H1 (cell line): ENCODE measurements around the gene POFUT2. TPM values are rescaled to one million over a fixed set of nuclear protein-coding genes. Genes with fewer than 3 reads are reported as not detected.

Experiments used
- CTCF ChIA-PET: fragments of 300-600 bp; sonication (Branson Sonifier 250); formaldehyde crosslinking; loops from one replicate; lab custom pipeline; 2021; ENCODE audit not compliant: partially characterized antibody; lab: Charles Lee
- POLR2A ChIA-PET: fragments of 300-600 bp; sonication (Branson Sonifier 250); formaldehyde crosslinking; loops from one replicate; lab custom pipeline; 2021; ENCODE audit warnings: inconsistent platforms; ENCODE audit not compliant: partially characterized antibody; lab: Charles Lee
- DNase-seq, 2 experiments: peaks; one replicate each; pipeline versions ENCODE4 v3.0.0 to v3.0.0-alpha.2; 2010 to 2022; ENCODE audit warnings: low spot score in 2 of 2, low read depth in 1 of 2, mixed read lengths in 1 of 2
- FAIRE-seq: peaks from 2 replicates; lab custom pipeline; 2011; peaks lifted over from hg19 to GRCh38; lab: Jason Lieb, UNC
- H2AFZ ChIP-seq: 2 replicates; pipeline ENCODE4 v1.8.1; 2012; ENCODE audit warnings: low read length, inconsistent platforms
- H2AK5ac ChIP-seq: 2 replicates; pipeline ENCODE4 v1.6.1; 2013; ENCODE audit warnings: low read depth, low read length
- H2BK120ac ChIP-seq: replicated peaks from 2 replicates; pipeline ENCODE3; 2013; ENCODE audit warnings: low read depth, low read length, inconsistent platforms
- H2BK12ac ChIP-seq: 2 replicates; pipeline ENCODE4 v1.6.1; 2013; ENCODE audit warnings: low read depth, low read length
- H2BK15ac ChIP-seq: 2 replicates; pipeline ENCODE4 v1.6.1; 2013; ENCODE audit warnings: low read length
- H2BK20ac ChIP-seq: 2 replicates; pipeline ENCODE4 v1.6.1; 2013; ENCODE audit warnings: low read length
- H2BK5ac ChIP-seq: 2 replicates; pipeline ENCODE4 v1.6.1; 2013; ENCODE audit warnings: low read depth, low read length
- H3K14ac ChIP-seq: 2 replicates; pipeline ENCODE4 v1.6.1; 2013; ENCODE audit warnings: inconsistent platforms; ENCODE audit not compliant: insufficient read length
- H3K18ac ChIP-seq: 2 replicates; pipeline ENCODE4 v1.6.1; 2013; ENCODE audit warnings: low read length; ENCODE audit errors: extremely low read depth
- H3K23ac ChIP-seq: 2 replicates; pipeline ENCODE4 v1.6.1; 2013; ENCODE audit warnings: inconsistent platforms; ENCODE audit not compliant: insufficient read length
- H3K23me2 ChIP-seq: 2 replicates; pipeline ENCODE4 v1.6.1; 2013; ENCODE audit warnings: low read depth, low read length
- H3K27ac ChIP-seq: 2 replicates; pipeline ENCODE4 v1.6.1; 2011; ENCODE audit warnings: low read depth, low read length, inconsistent platforms
- H3K27me3 ChIP-seq, 4 experiments: replicated peaks in 1 of 4; 1 replicate in 1 of 4; 2 replicates in 3 of 4; pipeline versions ENCODE4 v1.6.1 to v1.8.1; 2011 to 2013; ENCODE audit warnings: low read length in 3 of 4, mild to moderate bottlenecking in 3 of 4, inconsistent platforms in 2 of 4, mixed read lengths in 2 of 4, moderate library complexity in 1 of 4; ENCODE audit not compliant: control insufficient read depth in 3 of 4, insufficient read depth in 3 of 4; ENCODE audit errors: extremely low read depth in 1 of 4
- H3K36me3 ChIP-seq, 4 experiments: 2 replicates each; pipeline versions ENCODE4 v1.6.1 to v1.8.1; 2011 to 2013; ENCODE audit warnings: mild to moderate bottlenecking in 4 of 4, low read length in 3 of 4, moderate library complexity in 2 of 4, control low read depth in 1 of 4, inconsistent platforms in 1 of 4; ENCODE audit not compliant: insufficient read depth in 4 of 4, control insufficient read depth in 2 of 4
- H3K4ac ChIP-seq: replicated peaks from 2 replicates; pipeline ENCODE3; 2013; ENCODE audit warnings: low read length, low read depth, mixed read lengths, inconsistent platforms; ENCODE audit not compliant: insufficient read length
- H3K4me1 ChIP-seq, 4 experiments: replicated peaks in 1 of 4; 1 replicate in 1 of 4; 2 replicates in 3 of 4; pipeline versions ENCODE4 v1.6.1 to v1.8.1; 2011 to 2013; ENCODE audit warnings: low read length in 3 of 4, inconsistent platforms in 2 of 4, mixed read lengths in 1 of 4; ENCODE audit not compliant: insufficient read depth in 4 of 4, control insufficient read depth in 3 of 4
- H3K4me2 ChIP-seq, 2 experiments: 2 replicates each; pipeline versions ENCODE4 v1.6.1 to v1.8.1; 2011 to 2013; ENCODE audit warnings: low read depth in 2 of 2, low read length in 2 of 2, control low read depth in 1 of 2, inconsistent platforms in 1 of 2, mild to moderate bottlenecking in 1 of 2; ENCODE audit not compliant: insufficient read depth in 1 of 2
- H3K4me3 ChIP-seq, 4 experiments: fragments of 200-600, 300-600 bp in 1 of 4; sonication (generic), shearing (Covaris generic), sonication (Bioruptor Twin) in 1 of 4; 2 replicates each; pipeline versions ENCODE4 v1.5.1 to v1.8.1; 2011 to 2016; ENCODE audit warnings: low read length in 4 of 4, low read depth in 3 of 4, control low read depth in 2 of 4, inconsistent platforms in 2 of 4, mild to moderate bottlenecking in 2 of 4, mixed read lengths in 1 of 4, moderate library complexity in 1 of 4; ENCODE audit not compliant: insufficient read depth in 2 of 4; ENCODE audit errors: extremely low read depth in 1 of 4
- H3K56ac ChIP-seq: replicated peaks from 2 replicates; pipeline ENCODE3; 2013; ENCODE audit warnings: low read depth, mild to moderate bottlenecking, mixed read lengths, low read length, inconsistent platforms; ENCODE audit not compliant: insufficient read length
- H3K79me1 ChIP-seq: 2 replicates; pipeline ENCODE4 v1.6.1; 2013; ENCODE audit warnings: low read depth, low read length, control low read depth
- H3K79me2 ChIP-seq, 2 experiments: 2 replicates each; pipeline versions ENCODE4 v1.6.1 to v1.8.1; 2012 to 2013; ENCODE audit warnings: low read length in 2 of 2, mild to moderate bottlenecking in 2 of 2, inconsistent platforms in 1 of 2; ENCODE audit not compliant: insufficient read depth in 2 of 2, control insufficient read depth in 1 of 2
- H3K9ac ChIP-seq, 4 experiments: replicated peaks in 1 of 4; 1 replicate in 1 of 4; 2 replicates in 3 of 4; pipeline versions ENCODE4 v1.6.1 to v1.8.1; 2011 to 2013; ENCODE audit warnings: low read depth in 3 of 4, low read length in 3 of 4, control low read depth in 2 of 4, mild to moderate bottlenecking in 2 of 4, moderate library complexity in 2 of 4, inconsistent platforms in 1 of 4; ENCODE audit errors: extremely low read depth in 1 of 4
- H3K9me3 ChIP-seq, 2 experiments: 2 replicates each; pipeline versions ENCODE4 v1.6.1 to v1.8.1; 2012 to 2013; ENCODE audit warnings: mild to moderate bottlenecking in 2 of 2, moderate library complexity in 2 of 2, control low read depth in 1 of 2, inconsistent platforms in 1 of 2, low read depth in 1 of 2, low read length in 1 of 2, mixed read lengths in 1 of 2; ENCODE audit not compliant: insufficient read depth in 2 of 2
- H4K20me1 ChIP-seq, 2 experiments: replicated peaks in 1 of 2; 2 replicates each; pipeline versions ENCODE3 to v1.8.1; 2011 to 2013; ENCODE audit warnings: inconsistent platforms in 2 of 2, low read length in 2 of 2, mild to moderate bottlenecking in 1 of 2; ENCODE audit not compliant: insufficient read depth in 2 of 2, control insufficient read depth in 1 of 2
- H4K5ac ChIP-seq: 2 replicates; pipeline ENCODE4 v1.6.1; 2013; ENCODE audit warnings: low read length, low read depth, mixed read lengths, inconsistent platforms; ENCODE audit not compliant: insufficient read length
- H4K8ac ChIP-seq: 2 replicates; pipeline ENCODE4 v1.8.0; 2013; ENCODE audit warnings: mild to moderate bottlenecking, moderate library complexity, low read length, inconsistent platforms; ENCODE audit not compliant: insufficient read depth; ENCODE audit errors: extremely low read depth
- H4K91ac ChIP-seq: replicated peaks from 2 replicates; pipeline ENCODE3; 2013; ENCODE audit warnings: low read length, mixed read lengths, inconsistent platforms; ENCODE audit not compliant: insufficient read length
- EZH2 ChIP-seq: fragments of 200-600 bp; sonication (generic); IDR thresholded peaks from 2 replicates; pipeline ENCODE4 v1.7.1; 2012; ENCODE audit warnings: low read depth, mild to moderate bottlenecking, moderate library complexity, low read length, inconsistent platforms; ENCODE audit not compliant: severe bottlenecking
- HDAC2 ChIP-seq, 2 experiments: fragments of 300-600 bp in 1 of 2; sonication (generic) in 1 of 2; IDR thresholded peaks; 2 replicates each; pipeline ENCODE4 v1.6.1; 2011 to 2012; ENCODE audit warnings: low read depth in 2 of 2, low read length in 2 of 2, mild to moderate bottlenecking in 2 of 2, moderate library complexity in 2 of 2, borderline replicate concordance in 1 of 2, inconsistent platforms in 1 of 2
- KDM1A ChIP-seq: fragments of 200-600, 300-600 bp; sonication (generic); IDR thresholded peaks from 2 replicates; pipeline ENCODE4 v1.7.1; 2016; ENCODE audit warnings: mild to moderate bottlenecking, low read length, borderline replicate concordance
- KDM5A ChIP-seq: fragments of 200-600 bp; IDR thresholded peaks from 2 replicates; pipeline ENCODE4 v1.7.1; 2012; ENCODE audit warnings: mild to moderate bottlenecking, low read length, inconsistent platforms, mixed read lengths
- PHF8 ChIP-seq: fragments of 200-600 bp; sonication (generic); conservative IDR thresholded peaks from 2 replicates; pipeline ENCODE4 v1.7.1; 2012; ENCODE audit warnings: low read depth, mild to moderate bottlenecking, inconsistent platforms, low read length, moderate library complexity
- POU5F1 ChIP-seq: IDR thresholded peaks from 2 replicates; pipeline ENCODE4 v1.6.1; 2011; ENCODE audit warnings: low read depth, mild to moderate bottlenecking, low read length, moderate library complexity
- SIN3A ChIP-seq, 2 experiments: IDR thresholded peaks in 1 of 2; conservative IDR thresholded peaks in 1 of 2; 2 replicates each; pipeline ENCODE4 v1.6.1; 2011 to 2012; ENCODE audit warnings: low read length in 2 of 2, improper control_type of control experiment in 1 of 2, low read depth in 1 of 2, mild to moderate bottlenecking in 1 of 2
- TBP ChIP-seq: IDR thresholded peaks from 2 replicates; pipeline ENCODE4 v1.6.1; 2011; ENCODE audit warnings: low read depth, low read length, improper control_type of control experiment
- TCF12 ChIP-seq: IDR thresholded peaks from 2 replicates; pipeline ENCODE4 v1.6.1; 2011; ENCODE audit warnings: low read depth, mild to moderate bottlenecking, low read length
- WGBS, 2 experiments: shearing (Covaris generic) in 1 of 2; methylation state at CpG; one replicate each; pipeline versions ENCODE4 v1.1.6 to v1.1.7; 2013 to 2015; ENCODE audit warnings: low lambda C conversion rate in 2 of 2, mixed read lengths in 2 of 2, inconsistent platforms in 1 of 2, low coverage in 1 of 2, missing lambda C conversion rate in 1 of 2; ENCODE audit not compliant: insufficient replicate concordance in 2 of 2, insufficient coverage in 1 of 2, insufficient read length in 1 of 2; ENCODE audit errors: extremely low coverage in 1 of 2, missing lambda C conversion rate in 1 of 2; 5-methylcytosine and 5-hydroxymethylcytosine counted together
- polyA plus RNA-seq, 7 experiments: library from polyadenylated mRNA; depleted of rRNA in 3 of 7; stranded (reverse) in 5 of 7; unstranded in 2 of 7; fragments of >200 nt in 5 of 7; fragments of 200-250 nt in 2 of 7; gene quantifications; 1 replicate in 5 of 7; 2 replicates in 1 of 7; 4 replicates in 1 of 7; pipeline versions ENCODE4 v1.2.1 to v1.2.3, GENCODE V29; 2011 to 2013; ENCODE audit warnings: missing spikeins in 2 of 7, mixed read lengths in 2 of 7
- total RNA-seq: library from RNA; stranded (reverse); fragmentation: NEBNext Ultra II Directional; extraction: Animal tissue kit (Norgen Biotek cat#: 25700); gene quantifications from 2 replicates; pipeline ENCODE4 v1.2.1, GENCODE V29; 2021

The POFUT2 gene
- total and polyA plus RNA-seq, 2 of the 8 experiments (the other 6 are each of a cell fraction or from before 2014, with no cell fraction given): 13.7 to 32.1 TPM

DNA sequence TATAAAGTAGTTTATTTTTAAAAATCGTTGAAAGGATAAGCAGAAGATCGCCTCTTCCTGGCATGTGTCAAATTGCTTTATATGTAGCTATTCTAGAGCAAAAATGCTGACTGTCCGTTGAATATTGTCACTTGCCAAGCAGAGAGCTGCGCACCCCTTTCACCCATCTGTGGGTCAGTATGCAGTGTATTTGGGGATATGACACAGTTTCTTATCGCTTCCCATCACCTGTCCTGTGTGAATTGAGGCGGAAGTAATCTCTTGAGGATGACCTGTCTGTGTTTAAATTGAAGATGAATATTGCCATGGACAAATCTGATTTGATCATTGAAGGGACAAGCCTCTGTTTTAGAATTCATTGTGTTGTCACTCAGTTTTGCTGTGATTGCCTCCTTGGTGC is 52.2 kb downstream of the POFUT2 start:
- H3K4me3 ChIP-seq: no peak overlapping the region
- DNase-seq (no peak), FAIRE-seq (no peak)
- H3K79me1 ChIP-seq: no peaks in the 10 kb centered on the region
- ChIA-PET CTCF (interaction anchor here (1.0 to 1.8 kb wide), 4 partner anchors 12 to 98 kb away, joined by 3 to 11 read pairs (median 5); no protein-coding TSS in a partner anchor), POLR2A (interaction anchor here (0.7 kb wide), 1 partner anchor 9 kb away, joined by 3 read pairs; no protein-coding TSS in a partner anchor)
- no peak overlapping the region for H2AK5ac ChIP-seq
- H3K56ac ChIP-seq: no peak overlapping the region
- H3K23me2 ChIP-seq: no peaks in the 10 kb centered on the region
- no peak overlapping the region for H3K23ac ChIP-seq
- H2BK12ac ChIP-seq: no peak overlapping the region
- H4K5ac ChIP-seq: no peak overlapping the region
- H3K18ac ChIP-seq: no peak overlapping the region
- H2BK5ac ChIP-seq: no peak overlapping the region
- no peak overlapping the region for H4K91ac ChIP-seq
- H3K4me1 ChIP-seq: no peaks in the 10 kb centered on the region
- no peak overlapping the region for H2BK20ac ChIP-seq
- H4K20me1 ChIP-seq: no peaks in the 10 kb centered on the region
- H2AFZ ChIP-seq: no peak overlapping the region
- WGBS, 2 experiments: 96% methylated on average over 6 of the region's 6 CpGs; no CpG with 5 or more reads in 1 of the 2 experiments
- TF ChIP-seq EZH2 (no peak), SIN3A (conservative IDR thresholded peaks at IDR 0.05 in 1 of 2, IDR thresholded peaks at IDR 0.05 in 1 of 2; ENCODE audit: low read depth in 1 of 2, low read length in 2 of 2) (no peak), TBP (no peak), HDAC2 (IDR thresholded peaks at IDR 0.05; ENCODE audit: borderline replicate concordance in 1 of 2, low read depth in 2 of 2, low read length in 2 of 2) (no peak), KDM5A (no peak), PHF8 (no peak), KDM1A (no peak), POU5F1 (no peak), TCF12 (no peak)
- H3K4me2 ChIP-seq: no peak overlapping the region
- no peaks in the 10 kb centered on the region for H3K79me2 ChIP-seq
- H3K14ac ChIP-seq: no peak overlapping the region
- no peaks in the 10 kb centered on the region for H3K36me3 ChIP-seq
- no peak overlapping the region for H3K27ac ChIP-seq
- H4K8ac ChIP-seq: no peak overlapping the region
- no peak overlapping the region for H2BK15ac ChIP-seq
- 0 out of 4 replicates have a peak, but pooled peaks cover 3 to 4% of the 10 kb centered on the region in 2 experiments for H3K9me3 ChIP-seq
- no peak overlapping the region for H3K9ac ChIP-seq
- H2BK120ac ChIP-seq: no peak overlapping the region
- H3K4ac ChIP-seq: no peak overlapping the region
- H3K27me3 ChIP-seq: no peaks in the 10 kb centered on the region
